ENCODE measurements around the gene JSRP1. TPM values are rescaled to one million over a fixed set of nuclear protein-coding genes. Genes with fewer than 3 reads are reported as not detected.
A peak's percentile ranks its signal among the peaks of the same experiment; 100 is the strongest.

The JSRP1 gene
- total and polyA plus RNA-seq, 10 of the 15 experiments (the other 5 are each of a cell fraction or from before 2014, with no cell fraction given), result 0.41 to 0.91 (median 0.49) TPM; not detected in 7

DNA sequence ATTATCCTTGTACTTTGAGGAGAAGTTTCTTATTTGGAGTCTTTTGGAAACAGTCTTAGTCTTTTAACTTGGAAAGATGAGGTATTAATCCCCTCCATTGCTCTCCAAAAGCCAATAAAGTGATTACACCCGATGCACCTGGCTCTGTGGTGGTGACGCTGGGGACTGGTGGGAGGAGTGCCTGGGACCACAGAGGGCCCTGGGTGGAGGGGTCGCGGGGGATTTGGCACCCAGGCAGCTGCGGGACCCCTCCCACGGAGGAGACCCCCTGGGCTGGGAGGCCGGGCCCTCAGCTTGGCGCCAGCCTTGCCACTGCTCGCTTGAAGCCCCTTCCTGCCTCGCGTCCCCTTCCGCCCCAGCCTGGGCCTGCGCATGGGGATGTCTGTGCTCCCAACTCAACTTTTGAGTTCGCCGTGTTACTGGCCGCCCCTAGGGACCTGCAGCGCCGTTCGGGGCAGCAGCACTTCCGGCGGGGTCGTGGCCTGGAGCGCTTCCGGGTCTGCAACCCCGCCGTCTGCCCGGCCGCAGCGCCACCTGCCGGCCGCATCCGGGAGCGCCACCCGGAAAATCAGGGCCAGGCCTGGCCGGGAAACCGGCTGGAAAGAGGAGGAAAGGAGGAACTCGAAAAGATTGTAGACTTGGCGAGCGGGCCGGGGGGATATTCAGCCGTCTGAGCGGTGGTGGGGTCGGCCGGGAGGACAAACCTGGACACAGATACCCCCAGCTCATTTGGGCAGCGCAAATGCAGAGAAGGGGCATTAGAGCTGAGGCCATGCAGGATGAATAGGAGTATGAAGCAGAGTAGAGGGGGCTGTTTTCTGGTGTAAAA lies 17.4 kb upstream of the JSRP1 start (continued):
- TF ChIP-seq, protein P1, sequence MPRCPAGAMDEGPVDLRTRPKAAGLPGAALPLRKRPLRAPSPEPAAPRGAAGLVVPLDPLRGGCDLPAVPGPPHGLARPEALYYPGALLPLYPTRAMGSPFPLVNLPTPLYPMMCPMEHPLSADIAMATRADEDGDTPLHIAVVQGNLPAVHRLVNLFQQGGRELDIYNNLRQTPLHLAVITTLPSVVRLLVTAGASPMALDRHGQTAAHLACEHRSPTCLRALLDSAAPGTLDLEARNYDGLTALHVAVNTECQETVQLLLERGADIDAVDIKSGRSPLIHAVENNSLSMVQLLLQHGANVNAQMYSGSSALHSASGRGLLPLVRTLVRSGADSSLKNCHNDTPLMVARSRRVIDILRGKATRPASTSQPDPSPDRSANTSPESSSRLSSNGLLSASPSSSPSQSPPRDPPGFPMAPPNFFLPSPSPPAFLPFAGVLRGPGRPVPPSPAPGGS (IDR thresholded peaks at IDR 0.05; ENCODE audit: borderline replicate concordance, insufficient read depth, low read depth, low read length, poor library complexity, severe bottlenecking), result no peak
- TF ChIP-seq, protein P2, sequence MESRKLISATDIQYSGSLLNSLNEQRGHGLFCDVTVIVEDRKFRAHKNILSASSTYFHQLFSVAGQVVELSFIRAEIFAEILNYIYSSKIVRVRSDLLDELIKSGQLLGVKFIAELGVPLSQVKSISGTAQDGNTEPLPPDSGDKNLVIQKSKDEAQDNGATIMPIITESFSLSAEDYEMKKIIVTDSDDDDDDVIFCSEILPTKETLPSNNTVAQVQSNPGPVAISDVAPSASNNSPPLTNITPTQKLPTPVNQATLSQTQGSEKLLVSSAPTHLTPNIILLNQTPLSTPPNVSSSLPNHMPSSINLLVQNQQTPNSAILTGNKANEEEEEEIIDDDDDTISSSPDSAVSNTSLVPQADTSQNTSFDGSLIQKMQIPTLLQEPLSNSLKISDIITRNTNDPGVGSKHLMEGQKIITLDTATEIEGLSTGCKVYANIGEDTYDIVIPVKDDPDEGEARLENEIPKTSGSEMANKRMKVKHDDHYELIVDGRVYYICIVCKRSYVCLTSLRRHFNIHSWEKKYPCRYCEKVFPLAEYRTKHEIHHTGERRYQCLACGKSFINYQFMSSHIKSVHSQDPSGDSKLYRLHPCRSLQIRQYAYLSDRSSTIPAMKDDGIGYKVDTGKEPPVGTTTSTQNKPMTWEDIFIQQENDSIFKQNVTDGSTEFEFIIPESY (IDR thresholded peaks at IDR 0.05), result no peak
- TF ChIP-seq ATF7 (IDR thresholded peaks at IDR 0.05; ENCODE audit: low read depth) (no peak), JUNB (IDR thresholded peaks at IDR 0.05) (no peak), POU2F2 (IDR thresholded peaks at IDR 0.05; ENCODE audit: borderline replicate concordance, low read depth, low read length) (peak; percentile 36; the same call in 2 of the 3 replicates), RAD51 (IDR thresholded peaks at IDR 0.05) (no peak), FOS (IDR thresholded peaks at IDR 0.05; ENCODE audit: borderline replicate concordance, extremely low read depth, insufficient read length) (no peak), RELA (IDR thresholded peaks at IDR 0.05; ENCODE audit: borderline replicate concordance, partially characterized antibody) (peak; percentile 60), RFX5 (IDR thresholded peaks at IDR 0.05; ENCODE audit: low read depth, low read length) (no peak), ATF2 (IDR thresholded peaks at IDR 0.05; ENCODE audit: low read length) (0 out of 2 replicates have a peak, but pooled peaks have one; percentile 36), PRDM15 (CRISPR knock-in tag; IDR thresholded peaks at IDR 0.05) (no peak)
- TF ChIP-seq, protein P3, sequence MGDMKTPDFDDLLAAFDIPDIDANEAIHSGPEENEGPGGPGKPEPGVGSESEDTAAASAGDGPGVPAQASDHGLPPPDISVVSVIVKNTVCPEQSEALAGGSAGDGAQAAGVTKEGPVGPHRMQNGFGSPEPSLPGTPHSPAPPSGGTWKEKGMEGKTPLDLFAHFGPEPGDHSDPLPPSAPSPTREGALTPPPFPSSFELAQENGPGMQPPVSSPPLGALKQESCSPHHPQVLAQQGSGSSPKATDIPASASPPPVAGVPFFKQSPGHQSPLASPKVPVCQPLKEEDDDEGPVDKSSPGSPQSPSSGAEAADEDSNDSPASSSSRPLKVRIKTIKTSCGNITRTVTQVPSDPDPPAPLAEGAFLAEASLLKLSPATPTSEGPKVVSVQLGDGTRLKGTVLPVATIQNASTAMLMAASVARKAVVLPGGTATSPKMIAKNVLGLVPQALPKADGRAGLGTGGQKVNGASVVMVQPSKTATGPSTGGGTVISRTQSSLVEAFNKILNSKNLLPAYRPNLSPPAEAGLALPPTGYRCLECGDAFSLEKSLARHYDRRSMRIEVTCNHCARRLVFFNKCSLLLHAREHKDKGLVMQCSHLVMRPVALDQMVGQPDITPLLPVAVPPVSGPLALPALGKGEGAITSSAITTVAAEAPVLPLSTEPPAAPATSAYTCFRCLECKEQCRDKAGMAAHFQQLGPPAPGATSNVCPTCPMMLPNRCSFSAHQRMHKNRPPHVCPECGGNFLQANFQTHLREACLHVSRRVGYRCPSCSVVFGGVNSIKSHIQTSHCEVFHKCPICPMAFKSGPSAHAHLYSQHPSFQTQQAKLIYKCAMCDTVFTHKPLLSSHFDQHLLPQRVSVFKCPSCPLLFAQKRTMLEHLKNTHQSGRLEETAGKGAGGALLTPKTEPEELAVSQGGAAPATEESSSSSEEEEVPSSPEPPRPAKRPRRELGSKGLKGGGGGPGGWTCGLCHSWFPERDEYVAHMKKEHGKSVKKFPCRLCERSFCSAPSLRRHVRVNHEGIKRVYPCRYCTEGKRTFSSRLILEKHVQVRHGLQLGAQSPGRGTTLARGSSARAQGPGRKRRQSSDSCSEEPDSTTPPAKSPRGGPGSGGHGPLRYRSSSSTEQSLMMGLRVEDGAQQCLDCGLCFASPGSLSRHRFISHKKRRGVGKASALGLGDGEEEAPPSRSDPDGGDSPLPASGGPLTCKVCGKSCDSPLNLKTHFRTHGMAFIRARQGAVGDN (IDR thresholded peaks at IDR 0.05), result peak; percentile 90
- TF ChIP-seq, protein P4, sequence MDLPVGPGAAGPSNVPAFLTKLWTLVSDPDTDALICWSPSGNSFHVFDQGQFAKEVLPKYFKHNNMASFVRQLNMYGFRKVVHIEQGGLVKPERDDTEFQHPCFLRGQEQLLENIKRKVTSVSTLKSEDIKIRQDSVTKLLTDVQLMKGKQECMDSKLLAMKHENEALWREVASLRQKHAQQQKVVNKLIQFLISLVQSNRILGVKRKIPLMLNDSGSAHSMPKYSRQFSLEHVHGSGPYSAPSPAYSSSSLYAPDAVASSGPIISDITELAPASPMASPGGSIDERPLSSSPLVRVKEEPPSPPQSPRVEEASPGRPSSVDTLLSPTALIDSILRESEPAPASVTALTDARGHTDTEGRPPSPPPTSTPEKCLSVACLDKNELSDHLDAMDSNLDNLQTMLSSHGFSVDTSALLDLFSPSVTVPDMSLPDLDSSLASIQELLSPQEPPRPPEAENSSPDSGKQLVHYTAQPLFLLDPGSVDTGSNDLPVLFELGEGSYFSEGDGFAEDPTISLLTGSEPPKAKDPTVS (IDR thresholded peaks at IDR 0.05; ENCODE audit: low read depth, low read length), result no peak

All from GM12878 (cell line).